ENCODE data around the gene AKIP1. TPM values are rescaled to one million over a fixed set of nuclear protein-coding genes. Genes with fewer than 3 reads are reported as not detected.
"Not testable (repeated sequence)": the region's sequence is repeated elsewhere in the genome, so short reads cannot be mapped to it uniquely, and the experiment has no call there.

Gene AKIP1, protein sequence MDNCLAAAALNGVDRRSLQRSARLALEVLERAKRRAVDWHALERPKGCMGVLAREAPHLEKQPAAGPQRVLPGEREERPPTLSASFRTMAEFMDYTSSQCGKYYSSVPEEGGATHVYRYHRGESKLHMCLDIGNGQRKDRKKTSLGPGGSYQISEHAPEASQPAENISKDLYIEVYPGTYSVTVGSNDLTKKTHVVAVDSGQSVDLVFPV
- 10 to 100 TPM; 14.8 to 18.0 TPM for total RNA-seq

DNA sequence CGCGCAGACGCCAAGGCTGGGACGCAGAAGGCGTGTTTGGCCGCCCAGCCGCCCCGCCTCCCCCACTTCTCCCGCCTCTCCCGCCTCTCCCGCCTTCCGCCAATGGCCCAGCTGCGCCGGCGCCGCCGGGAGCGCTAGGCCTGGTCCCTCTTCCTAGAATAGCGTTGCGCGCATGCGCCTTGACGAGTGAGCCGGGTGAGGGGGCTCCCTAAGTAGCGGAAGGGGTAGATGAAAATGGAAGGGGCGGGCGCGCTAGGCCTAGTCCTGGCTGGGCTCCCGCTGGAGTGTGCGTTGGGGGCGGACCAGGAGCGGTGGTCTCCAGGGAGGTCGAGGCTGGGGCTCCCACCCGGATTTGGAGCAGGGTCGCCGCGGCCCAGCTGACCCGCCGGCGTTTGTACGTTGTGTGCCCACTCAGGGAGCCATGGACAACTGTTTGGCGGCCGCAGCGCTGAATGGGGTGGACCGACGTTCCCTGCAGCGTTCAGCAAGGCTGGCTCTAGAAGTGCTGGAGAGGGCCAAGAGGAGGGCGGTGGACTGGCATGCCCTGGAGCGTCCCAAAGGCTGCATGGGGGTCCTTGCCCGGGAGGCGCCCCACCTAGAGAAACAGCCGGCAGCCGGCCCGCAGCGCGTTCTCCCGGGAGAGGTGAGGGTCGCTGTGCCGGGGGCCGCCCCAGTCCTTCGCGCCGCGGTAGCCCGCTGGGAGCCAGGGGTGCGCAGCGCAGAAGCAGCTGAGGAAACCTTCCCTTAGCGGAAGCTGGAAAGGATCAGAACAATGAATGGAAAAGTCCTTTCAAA is at the start of gene AKIP1:
Gene AKIP1, plus strand, starts transcription at position 161 of the 795 bp plus-strand sequence. Its CDS starts 261 bp downstream, at position 422.
- Mint-ChIP-seq H3K36me3 (no peaks in the 10 kb centered on the region), H3K27ac (peak within 1 kb of the TSS; percentile 76 to 83), H3K9me3 (no peaks in the 10 kb centered on the region), H3K4me3 (peak within 1 kb of the TSS; percentile 93), H3K4me1 (ENCODE audit: low read depth in 2 of 2) (peaks cover 23 to 26% of the 10 kb centered on the region in 2 donors), H3K27me3 (peaks cover 0 to 10% of the 10 kb centered on the region in 2 donors)
- peak; percentile 93 for DNase-seq (ENCODE audit: low spot score)
- ATAC-seq: peak; percentile 95 to 96

DNA sequence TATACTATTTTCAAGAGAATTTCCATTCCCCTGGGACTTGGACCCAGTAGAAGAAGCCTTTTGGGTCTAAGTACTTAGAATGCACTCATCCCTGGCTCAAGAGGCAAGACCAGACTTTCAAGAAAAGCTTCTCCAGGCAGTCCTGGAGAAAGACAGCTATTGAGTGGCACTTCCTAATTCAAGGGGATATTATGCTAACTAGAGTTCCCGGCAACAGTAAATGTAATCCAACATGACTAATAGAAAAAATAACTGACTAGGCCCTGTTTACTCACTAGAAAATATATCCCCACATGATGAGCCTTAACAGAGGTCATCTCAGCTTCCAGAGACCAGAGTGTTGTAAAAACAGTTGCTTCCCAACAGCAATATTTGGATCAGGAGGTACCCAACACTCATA is 47.2 kb upstream of the AKIP1 start:
- H3K27ac Mint-ChIP-seq: no peak overlapping the region
- DNase-seq (ENCODE audit: low spot score) (no peak), ATAC-seq (no peak)
- no peaks in the 10 kb centered on the region for H3K4me1 Mint-ChIP-seq (ENCODE audit: low read depth in 2 of 2)
- no peak overlapping the region for H3K4me3 Mint-ChIP-seq
- H3K27me3 Mint-ChIP-seq: peaks cover 34 to 47% of the 10 kb centered on the region in 2 donors
- no peaks in the 10 kb centered on the region for H3K9me3 Mint-ChIP-seq
- H3K36me3 Mint-ChIP-seq: no peaks in the 10 kb centered on the region

DNA sequence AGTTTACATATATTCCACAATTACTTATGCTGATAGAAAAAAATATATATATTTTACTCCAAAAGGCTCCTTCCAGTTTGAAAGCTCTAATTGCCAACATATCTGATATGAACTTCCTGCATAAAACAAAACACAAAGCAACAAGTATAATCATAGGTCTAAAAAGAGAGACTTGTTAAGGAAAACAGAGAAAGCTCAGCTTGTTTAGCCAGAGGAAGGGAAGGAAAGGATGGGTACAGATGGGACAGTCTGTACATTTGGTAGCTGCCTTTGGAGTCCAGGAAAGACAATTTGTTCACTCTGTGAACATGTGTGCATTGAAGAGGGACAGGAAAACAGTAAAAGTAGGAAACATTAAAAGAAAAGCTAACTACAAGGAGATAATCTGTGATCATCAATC is 45.7 kb upstream of the AKIP1 start:
- peaks cover 31 to 45% of the 10 kb centered on the region in 2 donors for H3K27me3 Mint-ChIP-seq
- ATAC-seq (no peak), DNase-seq (ENCODE audit: low spot score) (no peak)
- no peaks in the 10 kb centered on the region for H3K9me3 Mint-ChIP-seq
- H3K4me3 Mint-ChIP-seq: no peak overlapping the region
- no peaks in the 10 kb centered on the region for H3K4me1 Mint-ChIP-seq (ENCODE audit: low read depth in 2 of 2)
- H3K27ac Mint-ChIP-seq: no peak overlapping the region
- no peaks in the 10 kb centered on the region for H3K36me3 Mint-ChIP-seq

DNA sequence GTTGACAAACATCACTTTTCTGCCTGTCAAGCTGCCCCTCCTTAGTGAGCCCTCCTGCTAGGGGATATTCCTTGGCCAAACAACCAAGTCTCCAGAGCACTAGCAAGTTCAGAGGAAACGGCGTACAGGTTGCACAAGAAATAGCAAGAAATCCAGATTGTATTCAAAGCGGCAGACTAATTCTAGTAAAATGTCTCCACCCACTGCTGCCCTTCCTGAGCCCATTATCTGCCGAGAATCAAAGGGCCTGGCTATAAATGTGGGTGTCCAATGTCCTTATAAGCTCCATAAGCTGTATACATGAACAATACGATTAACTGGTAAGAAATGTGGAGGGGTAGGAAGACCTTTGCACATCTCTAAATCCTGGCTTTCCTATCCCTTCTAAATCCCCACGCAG is 44.0 kb upstream of the AKIP1 start:
- Mint-ChIP-seq H3K27me3 (peaks cover 21 to 29% of the 10 kb centered on the region in 2 donors), H3K36me3 (no peaks in the 10 kb centered on the region), H3K9me3 (no peaks in the 10 kb centered on the region), H3K4me3 (no peak overlapping the region), H3K4me1 (ENCODE audit: low read depth in 2 of 2) (no peaks in the 10 kb centered on the region), H3K27ac (no peak overlapping the region)
- DNase-seq (ENCODE audit: low spot score) (no peak), ATAC-seq (no peak)

DNA sequence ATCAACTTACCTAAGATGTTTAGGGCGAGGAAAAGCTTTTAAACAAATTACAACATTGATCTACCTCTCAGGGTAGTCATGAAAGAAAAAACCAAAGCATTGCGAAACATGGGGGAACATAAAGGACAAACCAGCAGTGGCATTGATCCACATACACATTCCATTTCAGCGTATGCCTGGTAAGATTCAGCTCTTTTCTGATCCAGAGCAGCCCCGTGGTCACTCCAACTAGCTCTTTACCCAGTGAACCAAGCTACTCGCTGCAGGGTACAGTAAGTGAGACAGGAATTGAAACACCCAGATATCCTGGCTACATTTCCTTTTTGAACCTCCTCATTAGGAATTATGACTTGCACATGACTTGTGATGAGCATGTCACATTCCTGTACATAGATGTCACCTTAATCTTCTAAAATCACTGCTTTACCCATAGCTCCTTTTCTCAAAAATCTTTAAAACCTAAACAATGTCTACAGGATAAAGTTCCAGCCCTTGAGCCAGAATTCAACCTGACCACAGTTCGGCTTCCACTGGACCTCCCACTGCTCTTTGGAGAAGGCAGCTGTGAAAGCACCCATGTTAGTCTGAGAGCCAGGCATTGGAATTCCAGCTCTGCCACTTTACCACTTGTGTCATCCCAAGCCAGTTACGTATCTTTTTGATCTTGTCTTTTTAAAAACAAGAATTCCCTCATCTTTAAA is 42.9 kb upstream of the AKIP1 start:
- H3K27me3 Mint-ChIP-seq: peaks cover 28 to 36% of the 10 kb centered on the region in 2 donors
- no peaks in the 10 kb centered on the region for H3K9me3 Mint-ChIP-seq

DNA sequence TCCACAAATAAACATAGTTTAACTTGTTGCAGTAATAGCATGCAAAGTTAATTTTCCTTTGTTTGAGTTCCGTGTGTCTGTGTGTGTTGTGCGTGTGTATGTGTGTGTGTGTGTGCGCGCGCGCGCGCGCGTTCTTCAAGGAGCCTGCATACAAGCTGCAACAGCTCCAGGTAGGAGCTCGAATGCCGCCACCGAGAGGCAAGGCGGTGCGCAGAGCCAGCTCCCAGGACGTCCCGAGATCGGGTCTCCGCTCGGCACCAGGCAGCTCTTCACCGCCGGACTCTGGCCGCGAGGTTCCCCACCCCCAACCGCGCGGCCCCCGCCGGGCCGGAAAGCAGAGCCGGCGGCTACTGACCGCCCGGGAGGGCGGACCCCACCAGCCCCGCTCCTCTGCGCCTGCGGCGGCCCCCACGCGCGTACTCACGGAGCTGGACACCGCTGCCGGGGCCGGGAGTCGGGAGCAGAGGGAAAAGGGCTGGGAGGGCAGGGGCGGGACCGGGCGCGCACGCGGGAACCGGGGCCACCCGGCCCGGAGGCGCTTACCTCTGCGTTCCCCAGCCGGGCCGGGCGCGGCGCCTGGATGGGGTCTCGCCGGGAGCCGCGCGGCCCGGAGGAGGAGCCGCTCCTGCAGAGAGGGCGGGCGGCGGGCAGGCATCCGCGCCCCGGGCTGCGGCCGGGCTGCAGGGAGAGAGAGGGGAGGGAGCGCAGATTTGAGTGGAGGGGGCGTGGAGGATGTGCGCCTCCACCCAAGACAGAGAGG is 40.4 kb upstream of the AKIP1 start:
- H3K4me1 Mint-ChIP-seq (ENCODE audit: low read depth in 2 of 2): no peaks in the 10 kb centered on the region
- H3K27me3 Mint-ChIP-seq: peaks cover 31 to 38% of the 10 kb centered on the region in 2 donors
- DNase-seq (ENCODE audit: low spot score) (no peak), ATAC-seq (peak in 1 of 2 donors; percentile 48)
- H3K9me3 Mint-ChIP-seq: no peaks in the 10 kb centered on the region
- no peaks in the 10 kb centered on the region for H3K36me3 Mint-ChIP-seq
- H3K27ac Mint-ChIP-seq: no peak overlapping the region
- no peak overlapping the region for H3K4me3 Mint-ChIP-seq

More for the DNA sequence above, 42.9 kb upstream of the AKIP1 start:
- H3K27ac Mint-ChIP-seq: no peak overlapping the region
- no peaks in the 10 kb centered on the region for H3K4me1 Mint-ChIP-seq (ENCODE audit: low read depth in 2 of 2)
- ATAC-seq: no peak
- H3K36me3 Mint-ChIP-seq: no peaks in the 10 kb centered on the region
- no peak for DNase-seq (ENCODE audit: low spot score)
- H3K4me3 Mint-ChIP-seq: no peak overlapping the region

DNA sequence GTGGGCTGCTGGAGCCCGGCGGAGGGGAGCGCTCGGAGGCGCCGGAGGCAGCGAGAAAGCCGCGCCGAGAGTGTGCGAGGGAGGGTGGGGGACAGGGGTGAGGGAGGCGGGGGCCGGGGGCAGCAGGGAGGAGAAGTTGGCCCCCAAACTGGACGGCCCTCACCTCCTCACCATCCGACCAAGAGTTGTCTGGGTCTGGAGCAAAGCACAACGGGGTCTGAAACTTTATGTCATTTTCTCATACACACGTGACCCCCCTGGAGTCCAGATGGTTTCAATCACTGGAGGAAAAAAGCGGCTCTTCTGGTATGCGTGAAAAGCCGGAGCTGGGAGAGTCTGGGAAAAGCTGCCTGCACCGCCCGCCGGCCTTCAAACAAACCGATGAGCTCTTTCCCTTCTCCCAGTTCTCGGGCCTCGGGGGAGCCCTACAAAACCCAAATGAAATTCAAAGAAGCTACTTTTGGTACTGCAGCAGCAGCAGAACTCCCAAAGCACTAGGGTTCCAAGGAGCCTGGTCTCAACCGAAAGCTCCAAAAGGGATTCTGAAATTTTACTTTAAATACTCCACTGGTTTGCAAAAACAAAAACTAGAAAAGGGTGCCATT is 39.7 kb upstream of the AKIP1 start:
- Mint-ChIP-seq H3K36me3 (no peaks in the 10 kb centered on the region), H3K27ac (no peak overlapping the region), H3K4me1 (ENCODE audit: low read depth in 2 of 2) (no peaks in the 10 kb centered on the region), H3K27me3 (peaks cover 31 to 37% of the 10 kb centered on the region in 2 donors), H3K9me3 (no peaks in the 10 kb centered on the region), H3K4me3 (no peak overlapping the region)
- peak in 1 of 2 donors; percentile 24 for ATAC-seq
- no peak for DNase-seq (ENCODE audit: low spot score)

DNA sequence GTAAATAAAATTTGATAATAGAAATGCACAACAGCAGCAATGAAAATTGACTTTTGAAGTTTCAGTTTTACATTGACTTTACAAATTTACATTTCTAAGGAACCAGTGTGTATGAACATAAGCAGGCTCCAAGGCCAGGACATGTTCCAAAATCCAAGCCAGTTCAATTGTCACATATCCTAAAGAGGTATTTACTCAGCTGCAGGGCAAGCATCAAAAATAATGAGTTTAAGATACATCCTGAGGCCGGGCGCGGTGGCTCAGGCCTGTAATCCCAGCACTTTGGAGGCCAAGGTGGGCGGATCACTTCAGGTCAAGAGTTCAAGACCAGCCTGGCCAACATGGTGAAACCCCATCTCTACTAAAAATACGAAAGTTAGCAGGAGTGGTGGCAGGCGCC is 39.0 kb upstream of the AKIP1 start:
- Mint-ChIP-seq H3K4me3 (no peak overlapping the region), H3K27me3 (peaks cover 27 to 37% of the 10 kb centered on the region in 2 donors), H3K27ac (no peak overlapping the region), H3K4me1 (ENCODE audit: low read depth in 2 of 2) (no peaks in the 10 kb centered on the region), H3K36me3 (no peaks in the 10 kb centered on the region), H3K9me3 (no peaks in the 10 kb centered on the region)
- no peak for ATAC-seq
- DNase-seq (ENCODE audit: low spot score): no peak

DNA sequence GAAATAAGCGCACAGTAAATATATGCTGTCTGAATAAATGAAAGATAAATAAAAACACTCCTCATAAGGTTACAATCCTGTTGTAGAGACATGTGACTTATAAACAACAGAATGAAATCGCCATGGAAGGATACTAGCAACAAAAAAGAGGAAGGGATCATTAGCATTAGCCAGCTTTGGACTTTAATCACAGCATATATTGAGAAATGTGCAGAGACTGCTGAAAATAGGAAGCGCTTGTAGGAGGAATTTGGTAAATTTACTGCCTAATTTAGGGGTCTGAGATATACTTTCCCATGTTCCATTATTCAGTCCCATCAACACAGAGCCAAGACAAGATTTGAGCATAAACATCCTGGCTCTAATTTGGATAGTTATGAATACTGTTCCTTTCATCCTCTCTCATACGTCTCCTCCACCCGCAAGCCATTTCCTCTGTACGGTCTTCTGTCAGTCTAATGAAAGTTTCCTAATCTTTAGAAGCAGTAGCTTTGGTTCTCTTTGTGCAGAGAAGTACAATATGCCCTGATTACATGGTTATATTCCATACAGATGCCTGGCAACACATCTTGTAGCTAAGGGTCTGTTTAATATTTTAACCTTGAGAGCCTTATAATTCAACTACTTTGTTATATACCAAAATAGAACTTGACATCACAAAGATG is 37.1 kb upstream of the AKIP1 start:
- Mint-ChIP-seq H3K4me3 (no peak overlapping the region), H3K4me1 (ENCODE audit: low read depth in 2 of 2) (no peaks in the 10 kb centered on the region), H3K27me3 (peaks cover 26 to 34% of the 10 kb centered on the region in 2 donors), H3K27ac (no peak overlapping the region), H3K9me3 (no peaks in the 10 kb centered on the region), H3K36me3 (no peaks in the 10 kb centered on the region)
- DNase-seq (ENCODE audit: low spot score): no peak
- ATAC-seq: peak in 1 of 2 donors; percentile 41

DNA sequence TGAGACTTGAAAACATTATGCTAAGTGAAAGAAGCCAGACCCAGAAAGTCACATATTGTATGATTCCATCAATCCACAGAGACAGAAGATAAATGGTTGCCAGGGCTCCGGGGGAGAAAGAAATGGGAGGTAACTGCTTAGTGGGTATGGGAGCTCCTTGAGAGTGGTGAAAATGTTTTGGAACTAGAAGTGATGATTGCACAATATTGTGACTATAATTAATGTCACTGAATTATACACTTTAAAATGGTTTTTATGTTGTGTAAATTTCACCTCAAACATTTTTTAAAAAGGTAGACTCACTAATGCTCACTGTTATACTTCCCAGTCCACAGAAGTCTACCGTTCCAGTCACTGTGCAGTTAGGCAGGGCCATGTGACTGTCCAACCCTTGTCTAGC is 32.2 kb upstream of the AKIP1 start:
- peaks cover 26 to 37% of the 10 kb centered on the region in 2 donors for H3K27me3 Mint-ChIP-seq
- DNase-seq (ENCODE audit: low spot score) (no peak), ATAC-seq (no peak)
- H3K4me3 Mint-ChIP-seq: no peak overlapping the region
- H3K4me1 Mint-ChIP-seq (ENCODE audit: low read depth in 2 of 2): no peaks in the 10 kb centered on the region
- no peaks in the 10 kb centered on the region for H3K9me3 Mint-ChIP-seq
- H3K27ac Mint-ChIP-seq: no peak overlapping the region
- no peaks in the 10 kb centered on the region for H3K36me3 Mint-ChIP-seq

DNA sequence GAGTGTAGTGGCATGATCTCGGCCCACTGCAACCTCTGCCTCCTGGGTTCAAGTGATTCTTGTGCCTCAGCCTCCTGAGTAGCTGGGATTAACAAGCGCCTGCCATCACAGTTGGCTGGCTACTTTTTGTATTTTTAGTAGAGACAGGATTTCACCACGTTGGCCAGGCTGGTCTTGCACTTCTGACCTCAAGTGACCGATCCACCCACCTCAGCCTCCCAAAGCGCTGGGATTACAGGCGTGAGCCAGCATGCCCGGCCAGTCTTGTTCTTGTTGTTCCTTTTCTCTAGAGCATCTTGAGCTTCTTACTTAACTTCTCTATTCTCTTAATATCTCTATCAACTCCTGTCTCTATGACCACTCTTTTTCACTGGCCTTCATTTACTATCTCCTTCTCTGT is 29.4 kb upstream of the AKIP1 start:
- ATAC-seq; H3K9me3 Mint-ChIP-seq; H3K4me3 Mint-ChIP-seq; H3K4me1 Mint-ChIP-seq (ENCODE audit: low read depth in 2 of 2); H3K36me3 Mint-ChIP-seq; DNase-seq (ENCODE audit: low spot score); H3K27ac Mint-ChIP-seq: not testable (repeated sequence)
- H3K27me3 Mint-ChIP-seq: peaks cover 22 to 27% of the 10 kb centered on the region in 2 donors

DNA sequence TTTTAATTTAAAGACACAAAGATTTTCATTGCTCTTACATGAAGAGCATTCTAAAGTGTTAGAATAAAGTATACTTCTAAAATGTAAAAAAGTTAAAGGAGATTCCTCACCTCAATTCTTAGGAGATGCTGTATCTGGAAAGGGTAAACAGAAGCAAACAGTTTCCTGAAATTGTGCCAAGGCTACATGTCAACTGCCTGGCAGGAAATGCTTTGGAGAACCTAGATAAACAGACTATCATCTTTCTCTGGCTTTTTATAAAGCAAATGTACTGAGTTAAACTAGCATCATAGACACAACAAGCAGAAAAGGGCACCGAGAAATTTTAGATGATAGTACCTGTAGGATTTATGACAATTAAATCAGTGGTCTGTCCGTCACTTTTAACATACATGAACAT is 24.7 kb upstream of the AKIP1 start:
- Mint-ChIP-seq H3K36me3 (no peaks in the 10 kb centered on the region), H3K9me3 (peaks cover 4% of the 10 kb centered on the region), H3K27me3 (peaks cover 20 to 34% of the 10 kb centered on the region in 2 donors), H3K27ac (no peak overlapping the region), H3K4me1 (ENCODE audit: low read depth in 2 of 2) (no peaks in the 10 kb centered on the region), H3K4me3 (no peak overlapping the region)
- ATAC-seq (no peak), DNase-seq (ENCODE audit: low spot score) (no peak)

DNA sequence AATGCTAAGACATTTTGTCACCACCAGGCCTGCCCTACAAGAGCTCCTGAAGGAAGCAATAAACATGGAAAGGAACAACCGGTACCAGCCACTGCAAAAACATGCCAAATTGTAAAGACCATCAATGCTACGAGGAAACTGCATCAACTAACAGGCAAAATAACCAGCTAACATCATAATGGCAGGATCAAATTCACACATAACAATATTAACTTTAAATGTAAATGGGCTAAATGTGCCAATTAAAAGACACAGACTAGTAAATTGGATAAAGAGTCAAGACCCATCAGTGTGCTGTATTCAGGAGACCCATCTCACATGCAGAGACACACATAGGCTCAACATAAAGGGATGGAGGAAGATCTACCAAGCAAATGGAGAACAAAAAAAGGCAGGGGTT is 19.8 kb upstream of the AKIP1 start:
- H3K36me3 Mint-ChIP-seq; H3K4me1 Mint-ChIP-seq (ENCODE audit: low read depth in 2 of 2); H3K27ac Mint-ChIP-seq; H3K9me3 Mint-ChIP-seq; H3K4me3 Mint-ChIP-seq; ATAC-seq; DNase-seq (ENCODE audit: low spot score): not testable (repeated sequence)
- H3K27me3 Mint-ChIP-seq: peaks cover 22 to 32% of the 10 kb centered on the region in 2 donors

All from natural killer cell treated with Interleukin-12 subunit alpha and Interleukin-12 subunit beta and Interleukin-15 and Interleukin-18, amount 100 ng/mL, for 72 hours (primary cell).